Activated CD4-positive, CD25-positive, alpha-beta regulatory T cell treated with anti-CD3 and anti-CD28 coated beads, Interleukin-2, amount 50 U/mL, for 72 hours (primary cell): ENCODE results near the gene PLXNB2.

Source experiments
- DNase-seq: peaks from one replicate; pipeline ENCODE4 v3.0.0; 2021

PLXNB2 gene

GRCh38 chr22:50225200-50225969 lies 82.1 kb downstream of the PLXNB2 start:
- DNase-seq = no peak
